ENCODE results near the gene AKR1E2.

DNA sequence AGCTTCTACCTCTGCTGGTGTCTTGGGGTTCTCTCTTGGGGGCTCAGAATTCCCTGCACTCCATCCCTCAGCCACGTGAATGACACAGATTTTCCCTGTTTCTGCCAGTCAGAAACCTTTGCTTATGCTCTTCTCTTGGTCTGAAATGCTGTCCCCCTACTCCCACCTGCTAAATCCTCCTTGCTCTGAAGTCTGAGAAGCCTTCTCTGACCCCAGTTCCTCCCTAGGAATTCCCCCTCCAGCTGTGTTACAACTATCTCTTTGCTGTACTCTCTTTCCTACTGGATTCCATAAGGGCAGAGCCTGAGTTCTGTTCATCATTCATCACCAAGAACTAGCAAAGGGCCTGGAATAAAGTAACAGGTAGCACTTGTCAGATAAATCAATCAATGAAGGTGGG, 33.6 kb upstream of the AKR1E2 start:
- TF ChIP-seq GABPA (IDR thresholded peaks at IDR 0.05; ENCODE audit: low read depth) = no peak
- TF ChIP-seq PAX5 (IDR thresholded peaks at IDR 0.05; ENCODE audit: borderline replicate concordance, low read depth, low read length) = no peak
- TF ChIP-seq, protein P1, sequence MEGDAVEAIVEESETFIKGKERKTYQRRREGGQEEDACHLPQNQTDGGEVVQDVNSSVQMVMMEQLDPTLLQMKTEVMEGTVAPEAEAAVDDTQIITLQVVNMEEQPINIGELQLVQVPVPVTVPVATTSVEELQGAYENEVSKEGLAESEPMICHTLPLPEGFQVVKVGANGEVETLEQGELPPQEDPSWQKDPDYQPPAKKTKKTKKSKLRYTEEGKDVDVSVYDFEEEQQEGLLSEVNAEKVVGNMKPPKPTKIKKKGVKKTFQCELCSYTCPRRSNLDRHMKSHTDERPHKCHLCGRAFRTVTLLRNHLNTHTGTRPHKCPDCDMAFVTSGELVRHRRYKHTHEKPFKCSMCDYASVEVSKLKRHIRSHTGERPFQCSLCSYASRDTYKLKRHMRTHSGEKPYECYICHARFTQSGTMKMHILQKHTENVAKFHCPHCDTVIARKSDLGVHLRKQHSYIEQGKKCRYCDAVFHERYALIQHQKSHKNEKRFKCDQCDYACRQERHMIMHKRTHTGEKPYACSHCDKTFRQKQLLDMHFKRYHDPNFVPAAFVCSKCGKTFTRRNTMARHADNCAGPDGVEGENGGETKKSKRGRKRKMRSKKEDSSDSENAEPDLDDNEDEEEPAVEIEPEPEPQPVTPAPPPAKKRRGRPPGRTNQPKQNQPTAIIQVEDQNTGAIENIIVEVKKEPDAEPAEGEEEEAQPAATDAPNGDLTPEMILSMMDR (IDR thresholded peaks at IDR 0.05 in 2 of 3, conservative IDR thresholded peaks at IDR 0.05 in 1 of 3; ENCODE audit: control insufficient read depth in 2 of 3, extremely low read depth in 1 of 3, insufficient read depth in 1 of 3, low read depth in 3 of 3, low read length in 3 of 3) = no peak
- TF ChIP-seq POLR2A (IDR thresholded peaks at IDR 0.05; ENCODE audit: low read depth, low read length) = no peak
- no peak for TF ChIP-seq RAD21 (IDR thresholded peaks at IDR 0.05; ENCODE audit: insufficient read depth, low read depth, low read length)
- no peak for TF ChIP-seq POLR2AphosphoS5 (IDR thresholded peaks at IDR 0.05; ENCODE audit: low read length)
- no peak for TF ChIP-seq ZBED1 (IDR thresholded peaks at IDR 0.05; ENCODE audit: borderline replicate concordance)
- no peak for TF ChIP-seq TAF1 (IDR thresholded peaks at IDR 0.05; ENCODE audit: borderline replicate concordance, low read depth, low read length)
- TF ChIP-seq, protein P2, sequence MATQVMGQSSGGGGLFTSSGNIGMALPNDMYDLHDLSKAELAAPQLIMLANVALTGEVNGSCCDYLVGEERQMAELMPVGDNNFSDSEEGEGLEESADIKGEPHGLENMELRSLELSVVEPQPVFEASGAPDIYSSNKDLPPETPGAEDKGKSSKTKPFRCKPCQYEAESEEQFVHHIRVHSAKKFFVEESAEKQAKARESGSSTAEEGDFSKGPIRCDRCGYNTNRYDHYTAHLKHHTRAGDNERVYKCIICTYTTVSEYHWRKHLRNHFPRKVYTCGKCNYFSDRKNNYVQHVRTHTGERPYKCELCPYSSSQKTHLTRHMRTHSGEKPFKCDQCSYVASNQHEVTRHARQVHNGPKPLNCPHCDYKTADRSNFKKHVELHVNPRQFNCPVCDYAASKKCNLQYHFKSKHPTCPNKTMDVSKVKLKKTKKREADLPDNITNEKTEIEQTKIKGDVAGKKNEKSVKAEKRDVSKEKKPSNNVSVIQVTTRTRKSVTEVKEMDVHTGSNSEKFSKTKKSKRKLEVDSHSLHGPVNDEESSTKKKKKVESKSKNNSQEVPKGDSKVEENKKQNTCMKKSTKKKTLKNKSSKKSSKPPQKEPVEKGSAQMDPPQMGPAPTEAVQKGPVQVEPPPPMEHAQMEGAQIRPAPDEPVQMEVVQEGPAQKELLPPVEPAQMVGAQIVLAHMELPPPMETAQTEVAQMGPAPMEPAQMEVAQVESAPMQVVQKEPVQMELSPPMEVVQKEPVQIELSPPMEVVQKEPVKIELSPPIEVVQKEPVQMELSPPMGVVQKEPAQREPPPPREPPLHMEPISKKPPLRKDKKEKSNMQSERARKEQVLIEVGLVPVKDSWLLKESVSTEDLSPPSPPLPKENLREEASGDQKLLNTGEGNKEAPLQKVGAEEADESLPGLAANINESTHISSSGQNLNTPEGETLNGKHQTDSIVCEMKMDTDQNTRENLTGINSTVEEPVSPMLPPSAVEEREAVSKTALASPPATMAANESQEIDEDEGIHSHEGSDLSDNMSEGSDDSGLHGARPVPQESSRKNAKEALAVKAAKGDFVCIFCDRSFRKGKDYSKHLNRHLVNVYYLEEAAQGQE (IDR thresholded peaks at IDR 0.05; ENCODE audit: low read depth, low read length) = no peak
- no peak for TF ChIP-seq HCFC1 (IDR thresholded peaks at IDR 0.05; ENCODE audit: low read length)
- TF ChIP-seq CHD1 (IDR thresholded peaks at IDR 0.05; ENCODE audit: low read depth, low read length) = no peak
- no peak for TF ChIP-seq CREB1 (IDR thresholded peaks at IDR 0.05; ENCODE audit: low read depth)
- no peak for TF ChIP-seq EZH2 (IDR thresholded peaks at IDR 0.05; ENCODE audit: borderline replicate concordance, control insufficient read depth, low read depth, low read length)

Data from GM12878 (cell line).